ENCODE data around the gene DUSP15. TPM values are rescaled to one million over a fixed set of nuclear protein-coding genes. Genes with fewer than 3 reads are reported as not detected.

The DUSP15 gene
- total and polyA plus RNA-seq, 8 donors, result 0.45 to 4.7 (median 2.9) TPM; not detected in 3

DNA sequence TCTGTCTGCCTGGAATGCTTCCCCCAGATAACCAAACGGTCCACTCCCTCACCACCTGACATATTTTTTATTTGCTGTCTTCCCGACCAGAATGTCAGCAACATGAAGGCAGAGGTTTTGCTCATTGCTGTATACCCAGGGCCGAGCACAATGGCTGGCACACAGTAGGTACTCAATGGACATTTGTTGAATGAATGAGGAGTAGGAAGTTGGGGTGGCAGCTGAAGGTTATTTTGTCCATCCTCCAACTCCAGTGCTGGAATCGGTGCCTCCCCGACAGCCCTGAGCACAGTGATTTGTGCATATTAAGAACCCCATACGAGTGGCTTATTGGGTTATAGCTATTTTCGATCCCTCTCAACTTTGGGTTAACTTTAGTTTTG, 10.3 kb downstream of the DUSP15 start:
- no peak for DNase-seq
- Histone ChIP-seq H3K36me3 (no peaks in the 10 kb centered on the region), H3K4me3 (no peak overlapping the region), H3K27me3 (peaks cover 0 to 69% (median 14%) of the 10 kb centered on the region in 3 donors), H3K9me3 (no peaks in the 10 kb centered on the region), H3K27ac (no peak overlapping the region), H3K4me1 (peaks cover 11 to 20% (median 19%) of the 10 kb centered on the region in 4 donors)
- WGBS, 5 donors, result 46 to 59% (median 54%) methylated on average over 7 of the region's 7 CpGs
- no peak for TF ChIP-seq POLR2A (IDR thresholded peaks at IDR 0.05)
- intact Hi-C loops (cut with DNase I; ENCODE audit: low total_unique reads), result no loop called here

DNA sequence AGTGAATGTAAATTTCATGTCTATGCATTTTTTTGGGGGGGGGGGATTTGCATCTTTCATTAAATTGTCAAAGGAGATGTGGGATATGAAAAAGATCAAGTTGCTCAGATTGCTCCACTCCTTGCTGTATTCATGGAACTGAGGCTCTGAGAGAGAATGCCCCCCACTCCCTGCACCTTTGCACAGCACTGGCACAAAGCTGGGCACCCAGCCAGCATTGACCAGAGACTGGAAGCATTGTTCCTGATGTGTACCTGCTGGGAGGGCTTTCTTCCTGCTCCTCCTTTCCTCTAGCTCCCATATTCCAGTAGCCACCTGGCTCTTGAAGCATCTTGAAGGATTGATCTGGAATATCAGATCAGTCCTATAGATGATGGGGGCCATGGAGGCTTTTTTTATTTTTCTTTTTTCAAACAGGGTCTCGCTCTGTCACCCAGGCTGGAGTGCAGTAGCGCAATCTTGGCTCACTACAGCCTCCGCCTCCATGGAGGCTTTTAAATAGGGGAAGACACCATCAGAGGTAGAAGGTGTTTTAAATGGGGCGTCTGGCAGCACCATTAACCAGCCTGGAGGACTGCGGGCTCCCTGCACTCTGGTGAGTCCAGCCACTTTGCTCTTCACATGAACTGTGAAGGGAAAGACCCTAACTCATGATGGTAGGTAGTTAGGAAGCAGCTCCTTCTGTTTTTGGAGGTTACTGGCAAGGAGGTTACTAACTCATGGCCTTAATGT, 10.9 kb downstream of the DUSP15 start:
- H3K27ac ChIP-seq, result no peak overlapping the region
- intact Hi-C loops (cut with DNase I; ENCODE audit: low total_unique reads), result no loop called here
- 92 to 98% (median 95%) methylated on average over 5 of the region's 5 CpGs for WGBS, 5 donors
- H3K9me3 ChIP-seq, result no peaks in the 10 kb centered on the region
- TF ChIP-seq POLR2A (IDR thresholded peaks at IDR 0.05) (no peak), EP300 (IDR thresholded peaks at IDR 0.05) (no peak), POLR2AphosphoS5 (IDR thresholded peaks at IDR 0.05) (no peak)
- TF ChIP-seq, protein P1, sequence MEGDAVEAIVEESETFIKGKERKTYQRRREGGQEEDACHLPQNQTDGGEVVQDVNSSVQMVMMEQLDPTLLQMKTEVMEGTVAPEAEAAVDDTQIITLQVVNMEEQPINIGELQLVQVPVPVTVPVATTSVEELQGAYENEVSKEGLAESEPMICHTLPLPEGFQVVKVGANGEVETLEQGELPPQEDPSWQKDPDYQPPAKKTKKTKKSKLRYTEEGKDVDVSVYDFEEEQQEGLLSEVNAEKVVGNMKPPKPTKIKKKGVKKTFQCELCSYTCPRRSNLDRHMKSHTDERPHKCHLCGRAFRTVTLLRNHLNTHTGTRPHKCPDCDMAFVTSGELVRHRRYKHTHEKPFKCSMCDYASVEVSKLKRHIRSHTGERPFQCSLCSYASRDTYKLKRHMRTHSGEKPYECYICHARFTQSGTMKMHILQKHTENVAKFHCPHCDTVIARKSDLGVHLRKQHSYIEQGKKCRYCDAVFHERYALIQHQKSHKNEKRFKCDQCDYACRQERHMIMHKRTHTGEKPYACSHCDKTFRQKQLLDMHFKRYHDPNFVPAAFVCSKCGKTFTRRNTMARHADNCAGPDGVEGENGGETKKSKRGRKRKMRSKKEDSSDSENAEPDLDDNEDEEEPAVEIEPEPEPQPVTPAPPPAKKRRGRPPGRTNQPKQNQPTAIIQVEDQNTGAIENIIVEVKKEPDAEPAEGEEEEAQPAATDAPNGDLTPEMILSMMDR (IDR thresholded peaks at IDR 0.05), result no peak
- H3K27me3 ChIP-seq, result peaks cover 0 to 71% (median 14%) of the 10 kb centered on the region in 3 donors
- peaks cover 11 to 20% (median 19%) of the 10 kb centered on the region in 4 donors for H3K4me1 ChIP-seq
- no peak for DNase-seq
- H3K4me3 ChIP-seq, result no peak overlapping the region
- H3K36me3 ChIP-seq, result no peaks in the 10 kb centered on the region

DNA sequence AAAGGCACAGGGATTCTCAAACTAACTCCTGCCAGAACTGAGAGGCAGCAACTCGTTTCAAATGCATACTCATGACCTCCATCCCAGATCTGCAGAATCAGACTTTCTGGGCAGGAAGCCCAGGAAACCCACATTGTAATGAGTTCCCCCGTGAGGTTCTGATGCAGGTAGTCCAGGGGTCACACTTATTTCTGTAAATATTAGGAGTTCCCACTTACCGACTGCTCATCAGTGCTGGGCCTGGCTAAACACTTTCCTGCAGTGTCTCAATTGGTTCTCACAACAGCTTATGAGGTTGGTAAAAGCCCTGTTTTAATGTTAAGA, 11.6 kb downstream of the DUSP15 start:
- H3K4me3 ChIP-seq, result no peak overlapping the region
- H3K27ac ChIP-seq, result no peak overlapping the region
- DNase-seq, result no peak
- WGBS, 5 donors, result 20 to 50% (median 25%) methylated on average over 1 to 3 of the region's 3 CpGs
- H3K9me3 ChIP-seq, result no peaks in the 10 kb centered on the region
- intact Hi-C loops (cut with DNase I; ENCODE audit: low total_unique reads), result no loop called here
- no peaks in the 10 kb centered on the region for H3K36me3 ChIP-seq
- TF ChIP-seq POLR2AphosphoS5 (IDR thresholded peaks at IDR 0.05) (no peak), POLR2A (IDR thresholded peaks at IDR 0.05) (no peak), EP300 (IDR thresholded peaks at IDR 0.05) (no peak)
- TF ChIP-seq, protein P1 (IDR thresholded peaks at IDR 0.05), result no peak
- peaks cover 11 to 20% (median 19%) of the 10 kb centered on the region in 4 donors for H3K4me1 ChIP-seq
- H3K27me3 ChIP-seq, result peaks cover 0 to 78% (median 14%) of the 10 kb centered on the region in 3 donors

DNA sequence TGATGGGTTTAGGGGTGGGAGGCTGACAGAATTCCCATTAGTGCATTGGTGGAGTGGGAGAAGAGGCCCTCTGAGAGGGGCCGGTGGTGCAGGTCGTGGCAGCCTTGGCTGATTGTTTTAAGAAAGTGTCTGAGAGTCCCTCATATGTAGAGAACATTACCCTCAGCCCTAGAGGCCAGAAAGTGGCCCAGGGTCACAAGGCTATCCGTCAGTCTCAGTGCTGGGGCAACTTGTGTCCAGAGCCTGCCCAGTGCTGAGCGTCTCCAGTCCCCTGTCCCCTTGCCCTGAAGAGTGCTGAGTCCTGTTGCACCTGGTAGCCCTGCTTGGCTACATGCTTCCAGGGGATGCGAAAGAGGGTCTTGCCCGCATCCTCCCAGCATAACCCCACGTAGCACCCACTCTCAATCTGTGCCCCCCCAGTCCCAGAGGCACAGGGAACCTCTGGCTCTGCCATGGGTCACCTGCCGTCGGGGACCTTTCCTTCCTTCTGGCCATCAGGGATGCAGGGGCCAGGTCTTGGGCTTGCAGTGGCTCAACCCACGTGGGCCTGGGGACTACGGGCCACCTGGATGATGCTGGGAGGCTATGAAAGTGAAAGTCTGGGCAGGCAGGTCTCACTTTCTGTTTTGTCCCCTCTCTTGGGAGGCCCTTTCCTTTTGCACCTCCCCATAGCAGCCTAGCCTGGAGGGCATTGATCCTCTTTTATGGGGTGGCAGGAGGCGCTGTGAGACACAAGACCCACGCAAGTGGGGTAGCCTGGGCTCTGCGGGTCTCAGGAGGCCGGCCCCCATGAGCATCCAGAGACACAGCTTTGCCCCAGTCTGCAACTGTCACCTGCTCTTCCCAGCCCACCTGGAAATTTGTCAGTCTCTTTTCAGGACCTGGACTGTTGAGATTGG, 12.2 kb downstream of the DUSP15 start:
- H3K9me3 ChIP-seq, result no peaks in the 10 kb centered on the region
- peaks cover 0 to 82% (median 14%) of the 10 kb centered on the region in 3 donors for H3K27me3 ChIP-seq
- no peak for TF ChIP-seq EP300 (IDR thresholded peaks at IDR 0.05)
- TF ChIP-seq POLR2A (IDR thresholded peaks at IDR 0.05), result no peak
- TF ChIP-seq, protein P1 (IDR thresholded peaks at IDR 0.05), result no peak
- TF ChIP-seq POLR2AphosphoS5 (IDR thresholded peaks at IDR 0.05), result no peak
- peaks cover 11 to 20% (median 19%) of the 10 kb centered on the region in 4 donors for H3K4me1 ChIP-seq
- 62 to 74% (median 70%) methylated on average over 14 to 15 of the region's 15 CpGs for WGBS, 5 donors
- no peak overlapping the region for H3K4me3 ChIP-seq
- no peaks in the 10 kb centered on the region for H3K36me3 ChIP-seq
- DNase-seq, result no peak
- intact Hi-C loops (cut with DNase I; ENCODE audit: low total_unique reads), result no loop called here
- H3K27ac ChIP-seq, result no peak overlapping the region
